ENCODE measurements around the gene B4GALNT2.
"Not testable (repeated sequence)": the region's sequence is repeated elsewhere in the genome, so short reads cannot be mapped to it uniquely, and the experiment has no call there.

The B4GALNT2 gene

DNA sequence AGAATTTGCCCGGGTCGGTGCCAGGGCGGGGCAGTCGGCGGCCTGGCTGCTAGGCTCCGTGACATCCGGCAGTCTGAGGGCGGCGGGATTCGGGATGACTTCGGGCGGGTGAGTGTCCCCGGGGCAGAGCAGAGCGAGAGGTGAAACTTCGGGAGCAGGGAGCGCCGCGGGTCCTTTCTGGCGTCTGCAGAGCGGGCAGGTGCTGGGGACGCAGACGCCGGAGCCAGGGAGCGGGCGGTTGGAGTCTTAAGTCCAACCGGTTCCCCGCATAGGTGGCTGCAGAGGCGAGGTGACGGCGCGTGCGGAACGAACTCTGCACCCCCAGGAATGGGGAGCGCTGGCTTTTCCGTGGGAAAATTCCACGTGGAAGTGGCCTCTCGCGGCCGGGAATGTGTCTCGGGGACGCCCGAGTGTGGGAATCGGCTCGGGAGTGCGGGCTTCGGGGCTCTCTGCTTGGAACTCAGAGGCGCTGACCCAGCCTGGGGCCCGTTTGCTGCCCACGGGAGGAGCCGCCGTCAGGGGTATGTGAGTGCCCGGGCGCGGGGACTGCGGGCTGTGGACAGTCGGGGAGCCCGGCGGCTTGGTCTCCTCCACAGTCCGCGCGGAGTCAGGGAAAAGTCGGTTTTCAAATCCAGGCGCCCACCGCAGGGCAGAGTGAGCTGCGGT, at the start of gene B4GALNT2:
B4GALNT2 (plus strand) TSS at position 71 of the 666 bp plus-strand sequence; CDS start at position 95, 24 bp downstream.
- peak within 1 kb of the TSS; percentile 43 for H3K4me3 ChIP-seq (ENCODE audit: low read length)
- TF ChIP-seq CTCF (conservative IDR thresholded peaks at IDR 0.05; ENCODE audit: low read length) = no peak

DNA sequence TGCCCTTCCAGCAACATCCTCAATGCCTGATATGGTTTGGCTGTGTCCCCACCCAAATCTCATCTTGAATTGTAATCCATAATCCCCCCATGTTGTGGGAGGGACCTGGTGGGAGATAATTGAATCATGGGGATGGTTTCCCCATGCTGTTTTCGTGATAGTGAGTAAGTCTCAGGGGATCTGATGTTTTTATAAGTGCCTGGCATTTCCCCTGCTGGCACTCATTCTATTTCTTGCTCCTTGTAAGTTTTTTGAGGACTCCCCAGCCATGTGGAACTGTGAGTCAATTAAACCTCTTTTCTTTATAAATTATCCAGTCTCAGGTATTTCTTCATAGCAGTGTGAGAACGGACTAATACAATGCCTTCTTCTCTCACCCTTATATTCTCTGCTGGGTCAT, 47.5 kb upstream of the B4GALNT2 start:
- not testable (repeated sequence) for DNase-seq (ENCODE audit: low read depth); H3K4me3 ChIP-seq (ENCODE audit: low read length)

More for the DNA sequence above, at the start of gene B4GALNT2:
- no peak for DNase-seq (ENCODE audit: low read depth)

DNA sequence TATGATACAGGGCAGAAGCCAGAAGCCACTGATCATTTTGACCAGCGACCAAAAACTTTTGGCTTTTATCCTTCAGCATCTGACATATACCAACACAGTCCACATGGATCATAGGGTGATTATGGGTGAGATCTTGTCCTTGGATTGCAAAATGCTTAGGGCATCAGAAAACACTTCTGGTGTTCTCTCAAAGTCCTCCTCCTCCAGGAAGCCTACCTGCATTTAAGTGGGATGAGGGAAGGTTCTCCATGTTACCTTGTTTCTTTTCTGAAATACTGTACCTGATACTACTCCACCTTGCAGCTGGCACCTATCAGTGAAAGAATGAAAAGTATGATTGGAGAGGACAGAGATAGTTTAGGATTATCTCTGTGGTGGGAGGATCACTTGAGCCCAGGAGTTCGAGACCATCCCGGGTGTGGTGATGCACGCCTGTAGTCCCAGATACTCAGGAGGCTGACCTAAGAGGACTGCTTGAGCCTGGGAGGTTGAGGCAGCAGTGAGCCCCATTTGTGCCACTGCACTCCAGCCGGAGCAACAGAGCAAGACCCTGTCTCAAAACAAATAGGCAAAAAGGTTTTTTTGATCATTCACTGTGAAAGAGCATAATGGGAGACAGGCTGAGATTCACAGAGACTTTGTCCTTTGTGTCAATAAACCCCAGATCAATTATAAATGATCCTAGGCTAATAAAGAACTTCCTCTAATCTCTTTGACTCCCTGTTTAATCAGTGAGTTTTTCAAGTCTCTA, 46.8 kb upstream of the B4GALNT2 start:
- no peak for DNase-seq (ENCODE audit: low read depth)
- TF ChIP-seq CTCF (conservative IDR thresholded peaks at IDR 0.05; ENCODE audit: low read length) = no peak
- H3K4me3 ChIP-seq (ENCODE audit: low read length) = no peak overlapping the region

GRCh38 chr17:49086316-49086605, 46.3 kb upstream of the B4GALNT2 start:
- DNase-seq (ENCODE audit: low read depth) = no peak
- no peak for TF ChIP-seq CTCF (conservative IDR thresholded peaks at IDR 0.05; ENCODE audit: low read length)
- no peak overlapping the region for H3K4me3 ChIP-seq (ENCODE audit: low read length)

DNA sequence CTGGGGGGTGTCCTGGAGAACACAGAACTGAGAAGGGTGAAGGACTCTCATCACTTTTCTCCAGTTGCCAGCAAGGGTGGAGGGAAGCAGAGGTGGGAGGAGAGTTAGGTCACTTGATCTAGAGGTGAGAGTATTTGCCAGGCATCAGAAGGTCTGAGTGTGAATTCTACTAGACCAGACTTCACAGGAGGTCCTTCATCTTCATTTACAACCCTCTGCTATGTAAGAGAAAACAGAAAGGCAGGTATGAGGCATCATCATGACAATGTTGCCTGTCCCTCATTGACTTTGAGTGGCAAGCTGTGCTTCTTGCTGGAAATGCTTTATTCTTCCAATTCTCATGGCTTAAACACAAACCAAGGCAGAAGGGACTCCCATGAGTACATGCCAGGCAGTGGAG, 45.9 kb upstream of the B4GALNT2 start:
- no peak overlapping the region for H3K4me3 ChIP-seq (ENCODE audit: low read length)
- no peak for TF ChIP-seq CTCF (conservative IDR thresholded peaks at IDR 0.05; ENCODE audit: low read length)
- DNase-seq (ENCODE audit: low read depth) = no peak

DNA sequence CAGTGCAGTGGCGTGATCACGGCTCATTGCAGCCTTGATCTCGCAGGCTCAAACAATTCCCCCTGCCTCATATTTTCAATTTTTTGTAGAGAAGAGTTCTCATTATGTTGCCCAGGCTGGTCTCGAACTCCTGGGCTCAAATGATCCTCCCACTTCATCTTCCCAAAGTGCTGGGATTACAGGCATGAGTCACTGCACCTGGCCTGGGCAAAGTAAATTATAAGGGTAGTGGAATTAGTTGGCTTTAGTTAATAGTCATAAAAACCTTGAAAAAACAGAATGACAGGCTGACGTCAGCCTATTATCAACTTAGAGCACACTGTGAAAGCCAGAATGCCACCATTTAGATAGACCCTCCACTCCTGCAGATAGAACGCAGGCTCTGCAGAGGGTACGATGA, 43.5 kb upstream of the B4GALNT2 start:
- no peak overlapping the region for H3K4me3 ChIP-seq (ENCODE audit: low read length)
- DNase-seq (ENCODE audit: low read depth) = no peak
- no peak for TF ChIP-seq CTCF (conservative IDR thresholded peaks at IDR 0.05; ENCODE audit: low read length)

GRCh38 chr17:49090878-49091594, 41.5 kb upstream of the B4GALNT2 start:
- no peak overlapping the region for H3K4me3 ChIP-seq (ENCODE audit: low read length)
- no peak for TF ChIP-seq CTCF (conservative IDR thresholded peaks at IDR 0.05; ENCODE audit: low read length)
- DNase-seq (ENCODE audit: low read depth) = no peak
